A673 (cell line): ENCODE measurements around the gene GRIN2C. TPM values are rescaled to one million over a fixed set of nuclear protein-coding genes. Genes with fewer than 3 reads are reported as not detected.

ENCODE experiments used
- BruUV-seq: library from RNA; stranded (reverse); fragments of 400-500 nt; replicated peaks from 2 replicates; lab custom pipeline; 2021; lab: Mats Ljungman, UMichigan
- CTCF ChIA-PET: fragments of 300-600 bp; sonication (Branson Sonifier 250); formaldehyde crosslinking; loops from one replicate; lab custom pipeline; 2022; ENCODE audit warnings: antibody characterized with exemption; lab: Charles Lee
- POLR2A ChIA-PET: fragments of 300-600 bp; sonication (Branson Sonifier 250); formaldehyde crosslinking; loops from one replicate; lab custom pipeline; 2022; ENCODE audit warnings: antibody characterized with exemption; ENCODE audit not compliant: low non-redundant PET; lab: Charles Lee
- DNase-seq: peaks from one replicate; pipeline ENCODE4 v3.0.0-alpha.2; 2015; ENCODE audit warnings: low spot score
- H3K27ac ChIP-seq: fragments of 200-600 bp; sonication (generic); 2 replicates; pipeline ENCODE4 v1.5.1; 2016; ENCODE audit warnings: mixed run types, low read depth, mild to moderate bottlenecking, mixed read lengths, antibody characterized with exemption, low read length; ENCODE audit not compliant: poor library complexity, severe bottlenecking
- H3K27me3 ChIP-seq: fragments of 200-600 bp; sonication (generic); replicated peaks from 2 replicates; pipeline ENCODE4 v1.6.1; 2017; ENCODE audit warnings: mixed run types, low read depth, mild to moderate bottlenecking, mixed read lengths, antibody characterized with exemption, low read length; ENCODE audit not compliant: insufficient read depth, poor library complexity
- H3K36me3 ChIP-seq: fragments of 200-600 bp; sonication (generic); 2 replicates; pipeline ENCODE4 v1.6.1; 2016; ENCODE audit warnings: mixed run types, mild to moderate bottlenecking, mixed read lengths, antibody characterized with exemption, low read length; ENCODE audit not compliant: insufficient read depth, poor library complexity, severe bottlenecking
- H3K4me1 ChIP-seq: fragments of 200-600 bp; sonication (generic); 2 replicates; pipeline ENCODE4 v1.6.1; 2017; ENCODE audit warnings: mixed run types, mild to moderate bottlenecking, mixed read lengths, antibody characterized with exemption, low read length; ENCODE audit not compliant: insufficient read depth, poor library complexity, severe bottlenecking
- H3K4me3 ChIP-seq: fragments of 200-600 bp; sonication (generic); 2 replicates; pipeline ENCODE4 v1.5.1; 2016; ENCODE audit warnings: low read depth, mixed run types, mild to moderate bottlenecking, mixed read lengths, low read length; ENCODE audit not compliant: poor library complexity, severe bottlenecking
- H3K9me3 ChIP-seq: fragments of 200-600 bp; sonication (generic); 2 replicates; pipeline ENCODE4 v1.6.1; 2016; ENCODE audit warnings: mixed run types, low read depth, mild to moderate bottlenecking, mixed read lengths, antibody characterized with exemption, low read length; ENCODE audit not compliant: poor library complexity, severe bottlenecking
- CTCF ChIP-seq: fragments of 300-800, 200-600 bp; sonication (generic); conservative IDR thresholded peaks from 2 replicates; pipeline ENCODE4 v1.5.1; 2017; ENCODE audit warnings: low read depth, mild to moderate bottlenecking, antibody characterized with exemption, low read length, moderate library complexity, mixed read lengths
- EZH2 ChIP-seq: fragments of 200-600 bp; sonication (generic); IDR thresholded peaks from 2 replicates; pipeline ENCODE4 v1.6.1; 2017; ENCODE audit warnings: borderline replicate concordance, low read depth, mild to moderate bottlenecking, mixed read lengths, antibody characterized with exemption, low read length; ENCODE audit not compliant: poor library complexity, severe bottlenecking
- intact Hi-C: fragments of 100-400 bp; cut with micrococcal nuclease; formaldehyde crosslinking; loops from one replicate; pipeline ENCODE4 v1.10.0; 2022; ENCODE audit not compliant: unreplicated experiment
- total RNA-seq: library from RNA; stranded (reverse); gene quantifications from 2 replicates; pipeline ENCODE4 v1.2.3, GENCODE V29; 2021

GRIN2C gene
- total RNA-seq, 1 experiment from 2014 or later = 0.09 TPM

- no peak overlapping the region for H3K4me3 ChIP-seq
- H3K36me3 ChIP-seq = no peaks in the 10 kb centered on the region
- BruUV-seq = no TSS peak
- H3K27ac ChIP-seq = no peak overlapping the region
- H3K4me1 ChIP-seq = no peaks in the 10 kb centered on the region
- no peak for DNase-seq
- no peaks in the 10 kb centered on the region for H3K9me3 ChIP-seq
- H3K27me3 ChIP-seq = peaks cover 13% of the 10 kb centered on the region
- intact Hi-C loops = no loop called here
- CTCF ChIA-PET = no interaction called here
- POLR2A ChIA-PET = no interaction called here
- TF ChIP-seq EZH2 = no peak
- TF ChIP-seq CTCF = no peak
These were observed 8.0 kb downstream of the GRIN2C start for GRCh38 chr17:74851612-74852236.

- intact Hi-C loops = no loop called here
- no peak for DNase-seq
- H3K9me3 ChIP-seq = no peaks in the 10 kb centered on the region
- ChIA-PET CTCF (interaction anchor here (0.5 kb wide), 1 partner anchor 413 kb away, joined by 6 read pairs; no protein-coding TSS in a partner anchor), POLR2A (no interaction called here)
- no peak overlapping the region for H3K27ac ChIP-seq
- H3K36me3 ChIP-seq = no peaks in the 10 kb centered on the region
- BruUV-seq = no TSS peak
- H3K4me3 ChIP-seq = no peak overlapping the region
- H3K27me3 ChIP-seq = peaks cover 13% of the 10 kb centered on the region
- TF ChIP-seq CTCF (no peak), EZH2 (no peak)
- no peaks in the 10 kb centered on the region for H3K4me1 ChIP-seq
These were observed 8.8 kb downstream of the GRIN2C start for GRCh38 chr17:74850914-74851313.

- no peaks in the 10 kb centered on the region for H3K4me1 ChIP-seq
- no peak overlapping the region for H3K4me3 ChIP-seq
- no peak for TF ChIP-seq EZH2
- TF ChIP-seq CTCF = no peak
- ChIA-PET POLR2A (no interaction called here), CTCF (interaction anchor here (0.5 kb wide), 1 partner anchor 413 kb away, joined by 6 read pairs; no protein-coding TSS in a partner anchor)
- intact Hi-C loops = no loop called here
- no TSS peak for BruUV-seq
- no peak for DNase-seq
- peaks cover 13% of the 10 kb centered on the region for H3K27me3 ChIP-seq
- H3K9me3 ChIP-seq = no peaks in the 10 kb centered on the region
- H3K36me3 ChIP-seq = no peaks in the 10 kb centered on the region
- H3K27ac ChIP-seq = no peak overlapping the region
These were observed 9.4 kb downstream of the GRIN2C start for GRCh38 chr17:74850310-74850709.
